Hepatocyte (in vitro differentiated cells): ENCODE data around the gene CD93.

Experiments
- EZH2 ChIP-seq: fragments of 200-600 bp; sonication (generic); IDR thresholded peaks from 2 replicates; pipeline ENCODE4 v1.6.1; 2016; ENCODE audit warnings: antibody characterized with exemption, mild to moderate bottlenecking, borderline replicate concordance
- TF ChIP-seq, protein P1 (sequence below): fragments of 200-600 bp; sonication (generic); IDR thresholded peaks from 2 replicates; pipeline ENCODE4 v1.5.1; 2016; ENCODE audit warnings: antibody characterized with exemption, mild to moderate bottlenecking; ENCODE audit not compliant: poor library complexity

DNA sequence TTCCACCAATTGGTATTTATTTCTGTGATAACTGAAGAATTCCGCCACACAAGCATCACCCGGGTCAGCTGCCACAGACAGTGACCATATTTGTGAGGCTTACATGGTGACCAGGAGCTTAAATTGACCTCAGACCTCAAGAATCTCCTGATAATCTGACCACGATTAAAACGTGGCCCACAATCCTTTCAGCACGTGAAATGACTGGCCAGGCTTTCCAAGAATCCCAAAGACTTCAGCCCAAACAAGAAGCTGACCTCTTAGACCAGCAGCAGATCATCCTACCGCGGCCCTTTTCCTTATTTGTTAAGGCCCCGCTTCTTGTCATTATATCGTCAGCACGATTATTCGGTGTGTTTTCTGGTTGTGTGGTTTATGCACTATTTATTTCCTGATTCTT is 45.6 kb upstream of the CD93 start:
- TF ChIP-seq EZH2 = no peak
- TF ChIP-seq, protein P1, sequence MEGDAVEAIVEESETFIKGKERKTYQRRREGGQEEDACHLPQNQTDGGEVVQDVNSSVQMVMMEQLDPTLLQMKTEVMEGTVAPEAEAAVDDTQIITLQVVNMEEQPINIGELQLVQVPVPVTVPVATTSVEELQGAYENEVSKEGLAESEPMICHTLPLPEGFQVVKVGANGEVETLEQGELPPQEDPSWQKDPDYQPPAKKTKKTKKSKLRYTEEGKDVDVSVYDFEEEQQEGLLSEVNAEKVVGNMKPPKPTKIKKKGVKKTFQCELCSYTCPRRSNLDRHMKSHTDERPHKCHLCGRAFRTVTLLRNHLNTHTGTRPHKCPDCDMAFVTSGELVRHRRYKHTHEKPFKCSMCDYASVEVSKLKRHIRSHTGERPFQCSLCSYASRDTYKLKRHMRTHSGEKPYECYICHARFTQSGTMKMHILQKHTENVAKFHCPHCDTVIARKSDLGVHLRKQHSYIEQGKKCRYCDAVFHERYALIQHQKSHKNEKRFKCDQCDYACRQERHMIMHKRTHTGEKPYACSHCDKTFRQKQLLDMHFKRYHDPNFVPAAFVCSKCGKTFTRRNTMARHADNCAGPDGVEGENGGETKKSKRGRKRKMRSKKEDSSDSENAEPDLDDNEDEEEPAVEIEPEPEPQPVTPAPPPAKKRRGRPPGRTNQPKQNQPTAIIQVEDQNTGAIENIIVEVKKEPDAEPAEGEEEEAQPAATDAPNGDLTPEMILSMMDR = no peak
